Peyer's patch (tissue), 4 donors: ENCODE measurements around the gene BBS9.

Source experiments
- POLR2A ChIP-seq, 2 donors: fragments of 450-650 bp; IDR thresholded peaks; one replicate each; pipeline ENCODE4 v1.5.1; 2017; ENCODE audit warnings: antibody characterized with exemption in 2 of 2, mild to moderate bottlenecking in 2 of 2, moderate library complexity in 2 of 2
- TF ChIP-seq, protein P1 (sequence below), 6 experiments: fragments of 450-650 bp in 4 of 6; fragments of 200-600 bp in 2 of 6; sonication (generic) in 1 of 6; IDR thresholded peaks; one replicate each; pipeline ENCODE4 v1.5.1; 2017 to 2019; ENCODE audit warnings: antibody characterized with exemption in 6 of 6, mild to moderate bottlenecking in 3 of 6, moderate library complexity in 1 of 6

DNA sequence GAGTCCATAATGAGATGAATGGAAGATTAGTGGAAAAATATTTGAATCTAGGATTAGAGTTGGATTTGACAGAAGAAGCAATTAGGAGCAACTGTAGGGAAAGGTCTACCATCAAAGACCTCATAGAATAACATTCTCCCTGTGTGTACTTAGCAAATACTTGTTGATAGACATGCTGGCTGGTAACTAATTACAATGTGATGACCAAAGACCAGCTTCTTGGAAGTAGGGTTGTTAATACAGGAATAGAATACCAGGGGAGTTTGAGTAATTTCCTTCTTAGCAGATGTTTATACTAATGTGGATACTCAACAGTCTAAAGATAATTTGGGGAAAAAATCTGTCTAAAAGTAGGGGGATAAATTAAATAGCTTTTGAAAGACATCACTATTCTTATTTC is 418.5 kb downstream of the BBS9 start:
- TF ChIP-seq, protein P1, sequence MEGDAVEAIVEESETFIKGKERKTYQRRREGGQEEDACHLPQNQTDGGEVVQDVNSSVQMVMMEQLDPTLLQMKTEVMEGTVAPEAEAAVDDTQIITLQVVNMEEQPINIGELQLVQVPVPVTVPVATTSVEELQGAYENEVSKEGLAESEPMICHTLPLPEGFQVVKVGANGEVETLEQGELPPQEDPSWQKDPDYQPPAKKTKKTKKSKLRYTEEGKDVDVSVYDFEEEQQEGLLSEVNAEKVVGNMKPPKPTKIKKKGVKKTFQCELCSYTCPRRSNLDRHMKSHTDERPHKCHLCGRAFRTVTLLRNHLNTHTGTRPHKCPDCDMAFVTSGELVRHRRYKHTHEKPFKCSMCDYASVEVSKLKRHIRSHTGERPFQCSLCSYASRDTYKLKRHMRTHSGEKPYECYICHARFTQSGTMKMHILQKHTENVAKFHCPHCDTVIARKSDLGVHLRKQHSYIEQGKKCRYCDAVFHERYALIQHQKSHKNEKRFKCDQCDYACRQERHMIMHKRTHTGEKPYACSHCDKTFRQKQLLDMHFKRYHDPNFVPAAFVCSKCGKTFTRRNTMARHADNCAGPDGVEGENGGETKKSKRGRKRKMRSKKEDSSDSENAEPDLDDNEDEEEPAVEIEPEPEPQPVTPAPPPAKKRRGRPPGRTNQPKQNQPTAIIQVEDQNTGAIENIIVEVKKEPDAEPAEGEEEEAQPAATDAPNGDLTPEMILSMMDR (IDR thresholded peaks at IDR 0.05) = no peak
- TF ChIP-seq POLR2A (IDR thresholded peaks at IDR 0.05) = no peak
